Endothelial cell of umbilical vein (primary cell): ENCODE data around the gene MICALL1.

Experiments
- MYC ChIP-seq: IDR thresholded peaks from one replicate; pipeline ENCODE4 v1.6.1; 2011; ENCODE audit warnings: mild to moderate bottlenecking, low read depth, low read length
- POLR2A ChIP-seq: IDR thresholded peaks from 2 replicates; pipeline ENCODE4 v1.6.1; 2012; ENCODE audit warnings: low read depth, mild to moderate bottlenecking, control low read depth, low read length
- TF ChIP-seq, protein P1 (sequence below), 2 donors: IDR thresholded peaks; 1 replicate in 1 of 2; 2 replicates in 1 of 2; pipeline ENCODE4 v1.5.1; 2011; ENCODE audit warnings: low read length in 2 of 2, mild to moderate bottlenecking in 2 of 2, moderate library complexity in 2 of 2, control low read depth in 1 of 2, inconsistent platforms in 1 of 2, low read depth in 1 of 2; ENCODE audit not compliant: insufficient read depth in 1 of 2; ENCODE audit errors: extremely low read depth in 1 of 2
- TF ChIP-seq, protein P2 (sequence below): IDR thresholded peaks from 2 replicates; pipeline ENCODE4 v1.6.1; 2011; ENCODE audit not compliant: insufficient read depth, insufficient read length

DNA sequence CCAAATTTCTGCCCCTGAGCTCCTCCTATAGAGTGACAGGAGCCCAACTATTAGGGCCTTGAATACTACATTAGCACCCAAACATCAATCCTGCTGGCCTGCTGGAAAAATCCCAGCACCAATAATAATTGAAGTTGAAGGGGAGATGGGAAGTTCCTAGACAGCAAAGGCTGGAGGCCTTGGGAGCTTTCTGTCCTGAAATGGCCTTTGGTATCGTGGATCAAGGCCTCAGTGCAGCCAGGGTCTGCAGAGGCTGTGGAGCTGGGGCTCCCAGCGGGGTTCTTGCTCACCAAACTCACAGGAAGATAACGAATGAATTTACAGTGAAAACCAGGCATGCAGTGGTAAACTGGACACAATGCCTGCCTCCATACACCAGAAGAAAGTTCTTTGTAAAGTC is 9.2 kb upstream of the MICALL1 start:
- TF ChIP-seq POLR2A (no peak), MYC (no peak)
- TF ChIP-seq, protein P1, sequence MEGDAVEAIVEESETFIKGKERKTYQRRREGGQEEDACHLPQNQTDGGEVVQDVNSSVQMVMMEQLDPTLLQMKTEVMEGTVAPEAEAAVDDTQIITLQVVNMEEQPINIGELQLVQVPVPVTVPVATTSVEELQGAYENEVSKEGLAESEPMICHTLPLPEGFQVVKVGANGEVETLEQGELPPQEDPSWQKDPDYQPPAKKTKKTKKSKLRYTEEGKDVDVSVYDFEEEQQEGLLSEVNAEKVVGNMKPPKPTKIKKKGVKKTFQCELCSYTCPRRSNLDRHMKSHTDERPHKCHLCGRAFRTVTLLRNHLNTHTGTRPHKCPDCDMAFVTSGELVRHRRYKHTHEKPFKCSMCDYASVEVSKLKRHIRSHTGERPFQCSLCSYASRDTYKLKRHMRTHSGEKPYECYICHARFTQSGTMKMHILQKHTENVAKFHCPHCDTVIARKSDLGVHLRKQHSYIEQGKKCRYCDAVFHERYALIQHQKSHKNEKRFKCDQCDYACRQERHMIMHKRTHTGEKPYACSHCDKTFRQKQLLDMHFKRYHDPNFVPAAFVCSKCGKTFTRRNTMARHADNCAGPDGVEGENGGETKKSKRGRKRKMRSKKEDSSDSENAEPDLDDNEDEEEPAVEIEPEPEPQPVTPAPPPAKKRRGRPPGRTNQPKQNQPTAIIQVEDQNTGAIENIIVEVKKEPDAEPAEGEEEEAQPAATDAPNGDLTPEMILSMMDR (IDR thresholded peaks at IDR 0.05; ENCODE audit: extremely low read depth in 1 of 2, insufficient read depth in 1 of 2, low read depth in 1 of 2, low read length in 2 of 2) = no peak
- TF ChIP-seq, protein P2, sequence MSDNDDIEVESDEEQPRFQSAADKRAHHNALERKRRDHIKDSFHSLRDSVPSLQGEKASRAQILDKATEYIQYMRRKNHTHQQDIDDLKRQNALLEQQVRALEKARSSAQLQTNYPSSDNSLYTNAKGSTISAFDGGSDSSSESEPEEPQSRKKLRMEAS = no peak
